ENCODE data around the gene PLAGL2. TPM values are rescaled to one million over a fixed set of nuclear protein-coding genes. Genes with fewer than 3 reads are reported as not detected.

Gene PLAGL2
- polyA plus RNA-seq, 1 donor from 2014 or later, result 2.7 TPM

DNA sequence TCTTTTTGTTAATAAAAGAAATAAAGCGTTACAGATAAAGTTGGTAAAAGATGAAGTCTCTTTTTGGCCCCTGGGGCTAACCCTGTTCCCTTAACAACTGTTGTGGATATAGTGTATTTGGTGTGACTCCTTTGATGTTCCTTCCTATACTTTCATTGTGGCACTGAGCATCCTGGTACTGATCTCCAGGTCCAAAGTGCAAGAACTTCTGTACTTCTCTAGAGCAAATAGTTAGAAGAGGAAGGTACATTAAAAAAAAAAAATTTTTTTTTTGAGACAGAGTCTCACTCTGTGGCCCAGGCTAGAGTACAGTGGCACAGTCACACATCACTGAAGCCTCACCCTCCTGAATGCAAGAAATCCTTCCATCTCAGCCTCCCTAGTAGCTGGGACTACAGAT is 6.3 kb upstream of the PLAGL2 start:
- Histone ChIP-seq H3K9me2 (ENCODE audit: insufficient read depth, low read length) (no peaks in the 10 kb centered on the region), H3K27me3 (ENCODE audit: insufficient read depth, low read depth, low read length) (no peaks in the 10 kb centered on the region), H2AFZ (ENCODE audit: low read depth, low read length) (no peak overlapping the region), H3K36me3 (ENCODE audit: insufficient read depth, low read length) (peaks cover 6% of the 10 kb centered on the region), H3F3A (ENCODE audit: insufficient read depth, low read length, poor library complexity, severe bottlenecking) (no peaks in the 10 kb centered on the region), H3K27ac (ENCODE audit: low read length) (no peak overlapping the region), H3K9me3 (ENCODE audit: low read length) (no peaks in the 10 kb centered on the region), H4K20me1 (ENCODE audit: insufficient read depth) (no peaks in the 10 kb centered on the region), H3K9ac (ENCODE audit: low read length) (no peak overlapping the region), H3K79me2 (replicated peaks; ENCODE audit: insufficient read depth, low read length) (peaks cover 3% of the 10 kb centered on the region), H3K4me3 (ENCODE audit: low read length) (no peak overlapping the region), H3K4me2 (ENCODE audit: low read length) (no peak overlapping the region)
- TF ChIP-seq POLR2AphosphoS5 (IDR thresholded peaks at IDR 0.05) (no peak), EZH2 (IDR thresholded peaks at IDR 0.05; ENCODE audit: borderline replicate concordance, insufficient read depth, low read length, poor library complexity, severe bottlenecking) (no peak), RAD21 (conservative IDR thresholded peaks at IDR 0.05) (no peak), TAF1 (IDR thresholded peaks at IDR 0.05; ENCODE audit: low read depth) (no peak), EP300 (conservative IDR thresholded peaks at IDR 0.05; ENCODE audit: poor library complexity, severe bottlenecking) (no peak), SMC3 (conservative IDR thresholded peaks at IDR 0.05; ENCODE audit: poor library complexity) (no peak), MXI1 (conservative IDR thresholded peaks at IDR 0.05; ENCODE audit: poor library complexity, severe bottlenecking) (no peak)
- TF ChIP-seq, protein P1, sequence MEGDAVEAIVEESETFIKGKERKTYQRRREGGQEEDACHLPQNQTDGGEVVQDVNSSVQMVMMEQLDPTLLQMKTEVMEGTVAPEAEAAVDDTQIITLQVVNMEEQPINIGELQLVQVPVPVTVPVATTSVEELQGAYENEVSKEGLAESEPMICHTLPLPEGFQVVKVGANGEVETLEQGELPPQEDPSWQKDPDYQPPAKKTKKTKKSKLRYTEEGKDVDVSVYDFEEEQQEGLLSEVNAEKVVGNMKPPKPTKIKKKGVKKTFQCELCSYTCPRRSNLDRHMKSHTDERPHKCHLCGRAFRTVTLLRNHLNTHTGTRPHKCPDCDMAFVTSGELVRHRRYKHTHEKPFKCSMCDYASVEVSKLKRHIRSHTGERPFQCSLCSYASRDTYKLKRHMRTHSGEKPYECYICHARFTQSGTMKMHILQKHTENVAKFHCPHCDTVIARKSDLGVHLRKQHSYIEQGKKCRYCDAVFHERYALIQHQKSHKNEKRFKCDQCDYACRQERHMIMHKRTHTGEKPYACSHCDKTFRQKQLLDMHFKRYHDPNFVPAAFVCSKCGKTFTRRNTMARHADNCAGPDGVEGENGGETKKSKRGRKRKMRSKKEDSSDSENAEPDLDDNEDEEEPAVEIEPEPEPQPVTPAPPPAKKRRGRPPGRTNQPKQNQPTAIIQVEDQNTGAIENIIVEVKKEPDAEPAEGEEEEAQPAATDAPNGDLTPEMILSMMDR (IDR thresholded peaks at IDR 0.05; ENCODE audit: poor library complexity, severe bottlenecking), result no peak
- TF ChIP-seq, protein P2, sequence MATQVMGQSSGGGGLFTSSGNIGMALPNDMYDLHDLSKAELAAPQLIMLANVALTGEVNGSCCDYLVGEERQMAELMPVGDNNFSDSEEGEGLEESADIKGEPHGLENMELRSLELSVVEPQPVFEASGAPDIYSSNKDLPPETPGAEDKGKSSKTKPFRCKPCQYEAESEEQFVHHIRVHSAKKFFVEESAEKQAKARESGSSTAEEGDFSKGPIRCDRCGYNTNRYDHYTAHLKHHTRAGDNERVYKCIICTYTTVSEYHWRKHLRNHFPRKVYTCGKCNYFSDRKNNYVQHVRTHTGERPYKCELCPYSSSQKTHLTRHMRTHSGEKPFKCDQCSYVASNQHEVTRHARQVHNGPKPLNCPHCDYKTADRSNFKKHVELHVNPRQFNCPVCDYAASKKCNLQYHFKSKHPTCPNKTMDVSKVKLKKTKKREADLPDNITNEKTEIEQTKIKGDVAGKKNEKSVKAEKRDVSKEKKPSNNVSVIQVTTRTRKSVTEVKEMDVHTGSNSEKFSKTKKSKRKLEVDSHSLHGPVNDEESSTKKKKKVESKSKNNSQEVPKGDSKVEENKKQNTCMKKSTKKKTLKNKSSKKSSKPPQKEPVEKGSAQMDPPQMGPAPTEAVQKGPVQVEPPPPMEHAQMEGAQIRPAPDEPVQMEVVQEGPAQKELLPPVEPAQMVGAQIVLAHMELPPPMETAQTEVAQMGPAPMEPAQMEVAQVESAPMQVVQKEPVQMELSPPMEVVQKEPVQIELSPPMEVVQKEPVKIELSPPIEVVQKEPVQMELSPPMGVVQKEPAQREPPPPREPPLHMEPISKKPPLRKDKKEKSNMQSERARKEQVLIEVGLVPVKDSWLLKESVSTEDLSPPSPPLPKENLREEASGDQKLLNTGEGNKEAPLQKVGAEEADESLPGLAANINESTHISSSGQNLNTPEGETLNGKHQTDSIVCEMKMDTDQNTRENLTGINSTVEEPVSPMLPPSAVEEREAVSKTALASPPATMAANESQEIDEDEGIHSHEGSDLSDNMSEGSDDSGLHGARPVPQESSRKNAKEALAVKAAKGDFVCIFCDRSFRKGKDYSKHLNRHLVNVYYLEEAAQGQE (IDR thresholded peaks at IDR 0.05; ENCODE audit: borderline replicate concordance), result no peak

DNA sequence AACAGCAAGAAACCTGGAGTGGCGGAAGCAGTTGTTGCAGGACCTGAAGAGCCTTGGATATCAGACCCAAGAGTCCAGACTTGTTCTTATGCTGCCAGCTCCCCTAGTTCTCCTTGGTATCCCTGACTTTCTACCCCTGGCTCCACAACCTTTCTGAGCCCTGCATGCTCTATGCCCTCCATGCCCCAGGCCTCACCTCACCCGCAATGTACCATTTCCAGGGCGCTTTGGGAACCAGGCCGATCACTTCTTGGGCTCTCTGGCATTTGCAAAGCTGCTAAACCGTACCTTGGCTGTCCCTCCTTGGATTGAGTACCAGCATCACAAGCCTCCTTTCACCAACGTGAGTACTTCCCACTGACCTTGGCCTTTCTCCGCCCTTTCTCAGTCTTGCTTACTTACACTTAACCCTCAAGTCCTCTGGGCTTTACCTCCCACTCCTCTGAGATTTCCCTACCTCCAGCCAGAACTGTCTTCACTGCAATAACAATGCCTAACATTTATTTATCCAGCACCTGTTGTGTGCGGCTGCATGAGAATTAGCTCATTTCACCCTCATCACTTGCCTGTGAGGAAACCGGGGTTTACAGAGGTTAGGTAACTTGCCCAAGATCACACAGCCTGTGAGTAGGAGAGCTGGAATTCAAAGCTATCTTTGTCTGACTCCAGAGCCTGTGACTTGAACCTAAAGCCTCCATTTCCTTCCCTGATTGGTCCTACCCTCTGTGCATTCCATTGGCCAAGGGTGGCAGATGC is 2.5 kb upstream of the PLAGL2 start:
- Histone ChIP-seq H2AFZ (ENCODE audit: low read depth, low read length) (no peak overlapping the region), H4K20me1 (ENCODE audit: insufficient read depth) (no peaks in the 10 kb centered on the region), H3K27me3 (ENCODE audit: insufficient read depth, low read depth, low read length) (no peaks in the 10 kb centered on the region), H3K9me3 (ENCODE audit: low read length) (no peaks in the 10 kb centered on the region), H3K79me2 (replicated peaks; ENCODE audit: insufficient read depth, low read length) (peaks cover 37% of the 10 kb centered on the region), H3K27ac (ENCODE audit: low read length) (no peak overlapping the region), H3F3A (ENCODE audit: insufficient read depth, low read length, poor library complexity, severe bottlenecking) (no peaks in the 10 kb centered on the region), H3K36me3 (ENCODE audit: insufficient read depth, low read length) (no peaks in the 10 kb centered on the region), H3K4me3 (ENCODE audit: low read length) (no peak overlapping the region), H3K9ac (ENCODE audit: low read length) (no peak overlapping the region), H3K4me2 (ENCODE audit: low read length) (no peak overlapping the region), H3K9me2 (ENCODE audit: insufficient read depth, low read length) (no peaks in the 10 kb centered on the region)
- TF ChIP-seq EP300 (conservative IDR thresholded peaks at IDR 0.05; ENCODE audit: poor library complexity, severe bottlenecking), result no peak
- no peak for TF ChIP-seq POLR2AphosphoS5 (IDR thresholded peaks at IDR 0.05)
- no peak for TF ChIP-seq EZH2 (IDR thresholded peaks at IDR 0.05; ENCODE audit: borderline replicate concordance, insufficient read depth, low read length, poor library complexity, severe bottlenecking)
- no peak for TF ChIP-seq RAD21 (conservative IDR thresholded peaks at IDR 0.05)
- TF ChIP-seq, protein P2 (IDR thresholded peaks at IDR 0.05; ENCODE audit: borderline replicate concordance), result no peak
- TF ChIP-seq TAF1 (IDR thresholded peaks at IDR 0.05; ENCODE audit: low read depth), result no peak
- TF ChIP-seq, protein P1 (IDR thresholded peaks at IDR 0.05; ENCODE audit: poor library complexity, severe bottlenecking), result no peak
- no peak for TF ChIP-seq SMC3 (conservative IDR thresholded peaks at IDR 0.05; ENCODE audit: poor library complexity)
- no peak for TF ChIP-seq MXI1 (conservative IDR thresholded peaks at IDR 0.05; ENCODE audit: poor library complexity, severe bottlenecking)

All from neural cell (in vitro differentiated cells).